Measurements from ENCODE around the gene CADM2.
A peak's percentile ranks its signal among the peaks of the same experiment; 100 is the strongest.
"Not testable (repeated sequence)": the region's sequence is repeated elsewhere in the genome, so short reads cannot be mapped to it uniquely, and the experiment has no call there.

The CADM2 gene

GRCh38 chr3:84958495-84959469 is at the start of gene CADM2:
TSS of gene CADM2 (plus strand) at chr3:84958989.
- peak; percentile 74 for DNase-seq (ENCODE audit: low spot score)

GRCh38 chr3:84918592-84918991 is 40.2 kb upstream of the CADM2 start:
- DNase-seq (ENCODE audit: low spot score), result not testable (repeated sequence)

GRCh38 chr3:84922682-84923081 is 36.1 kb upstream of the CADM2 start:
- no peak for DNase-seq (ENCODE audit: low spot score)

GRCh38 chr3:84925571-84925970 is 33.2 kb upstream of the CADM2 start:
- DNase-seq (ENCODE audit: low spot score), result no peak

GRCh38 chr3:84943379-84943778 is 15.4 kb upstream of the CADM2 start:
- DNase-seq (ENCODE audit: low spot score), result no peak

- DNase-seq (ENCODE audit: low spot score), result no peak
Observed at GRCh38 chr3:84946240-84946639, 12.5 kb upstream of the CADM2 start.

GRCh38 chr3:84959470-84960271 is 882 bp downstream of the CADM2 start:
- no peak for DNase-seq (ENCODE audit: low spot score)

GRCh38 chr3:84960581-84960980 is 1.8 kb downstream of the CADM2 start:
- DNase-seq (ENCODE audit: low spot score), result no peak

GRCh38 chr3:84961011-84961410 is 2.2 kb downstream of the CADM2 start:
- no peak for DNase-seq (ENCODE audit: low spot score)

GRCh38 chr3:84961521-84962255 is 2.9 kb downstream of the CADM2 start:
- DNase-seq (ENCODE audit: low spot score), result no peak

GRCh38 chr3:84962415-84962814 is 3.6 kb downstream of the CADM2 start:
- DNase-seq (ENCODE audit: low spot score), result no peak

GRCh38 chr3:84963137-84963536 is 4.3 kb downstream of the CADM2 start:
- DNase-seq (ENCODE audit: low spot score), result no peak

- DNase-seq (ENCODE audit: low spot score), result peak; percentile 33
Observed at GRCh38 chr3:84965141-84965540, 6.4 kb downstream of the CADM2 start.

- no peak for DNase-seq (ENCODE audit: low spot score)
Observed at GRCh38 chr3:84967767-84968581, 9.2 kb downstream of the CADM2 start.

GRCh38 chr3:84968701-84969235 is 10.0 kb downstream of the CADM2 start:
- DNase-seq (ENCODE audit: low spot score), result no peak

- DNase-seq (ENCODE audit: low spot score), result no peak
Observed at GRCh38 chr3:84974347-84974746, 15.6 kb downstream of the CADM2 start.

- DNase-seq (ENCODE audit: low spot score), result no peak
Observed at GRCh38 chr3:84977021-84977420, 18.2 kb downstream of the CADM2 start.

- DNase-seq (ENCODE audit: low spot score), result no peak
Observed at GRCh38 chr3:84978843-84979242, 20.1 kb downstream of the CADM2 start.

- no peak for DNase-seq (ENCODE audit: low spot score)
Observed at GRCh38 chr3:84980011-84980410, 21.2 kb downstream of the CADM2 start.

- no peak for DNase-seq (ENCODE audit: low spot score)
Observed at GRCh38 chr3:84980456-84980855, 21.7 kb downstream of the CADM2 start.

- no peak for DNase-seq (ENCODE audit: low spot score)
Observed at GRCh38 chr3:84983490-84983889, 24.7 kb downstream of the CADM2 start.

Measured in HuH-7 (cell line).